HG03060 (cell line): Measurements from ENCODE around the gene ATP2C2.
"Not testable (repeated sequence)": the region's sequence is repeated elsewhere in the genome, so short reads cannot be mapped to it uniquely, and the experiment has no call there.

Experiments used
- ATAC-seq: cut with Tn5 transposase; IDR thresholded peaks from one replicate; pipeline ENCODE4 v1.9.1; 2021; ENCODE audit warnings: low read depth, moderate number of reproducible peaks; ENCODE audit not compliant: unreplicated experiment

The ATP2C2 gene

GRCh38 chr16:84340325-84341040, 27.9 kb upstream of the ATP2C2 start:
- ATAC-seq: no peak

- ATAC-seq: no peak
Measured at GRCh38 chr16:84341528-84342295, 26.6 kb upstream of the ATP2C2 start.

DNA sequence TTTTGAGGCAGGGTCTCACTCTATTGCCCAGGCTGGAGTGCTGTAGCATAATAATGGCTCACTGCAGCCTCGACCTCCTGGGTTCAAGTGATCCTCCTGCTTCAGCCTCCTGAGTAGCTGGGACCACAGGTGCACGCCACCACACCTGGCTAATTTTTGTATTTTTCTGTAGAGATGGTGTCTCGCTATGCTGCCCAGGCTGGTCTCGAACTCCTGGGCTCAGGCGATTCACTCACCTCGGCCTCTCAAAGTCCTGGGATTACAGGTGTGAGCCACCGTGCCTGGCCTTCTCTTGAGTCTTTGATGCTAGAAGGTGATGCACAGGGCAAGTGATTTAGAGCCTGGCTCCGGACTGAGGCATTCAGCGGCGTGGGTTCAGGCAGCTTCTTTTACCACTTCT, 24.5 kb upstream of the ATP2C2 start:
- ATAC-seq: not testable (repeated sequence)

GRCh38 chr16:84344781-84345180, 23.6 kb upstream of the ATP2C2 start:
- ATAC-seq: no peak

DNA sequence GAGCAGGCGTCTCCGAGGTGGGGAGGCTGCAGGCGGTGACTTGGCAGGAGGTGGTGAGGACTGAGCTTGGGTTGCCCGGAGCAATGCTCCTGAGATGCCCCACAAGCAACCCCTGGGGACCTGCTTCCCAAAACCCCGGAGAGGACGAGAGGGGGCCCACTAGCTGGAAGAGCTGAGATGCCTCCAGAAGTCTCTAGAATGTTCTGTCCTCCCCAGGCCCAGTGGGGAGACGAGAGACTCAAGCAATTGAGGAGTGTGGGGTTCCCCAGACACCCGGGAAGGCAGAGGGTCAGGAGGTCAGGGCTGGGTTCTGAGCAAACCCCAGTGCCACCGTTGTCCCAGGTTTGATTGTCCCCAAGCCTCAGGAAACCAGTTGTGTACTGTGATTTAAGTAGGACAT, 21.2 kb upstream of the ATP2C2 start:
- no peak for ATAC-seq

DNA sequence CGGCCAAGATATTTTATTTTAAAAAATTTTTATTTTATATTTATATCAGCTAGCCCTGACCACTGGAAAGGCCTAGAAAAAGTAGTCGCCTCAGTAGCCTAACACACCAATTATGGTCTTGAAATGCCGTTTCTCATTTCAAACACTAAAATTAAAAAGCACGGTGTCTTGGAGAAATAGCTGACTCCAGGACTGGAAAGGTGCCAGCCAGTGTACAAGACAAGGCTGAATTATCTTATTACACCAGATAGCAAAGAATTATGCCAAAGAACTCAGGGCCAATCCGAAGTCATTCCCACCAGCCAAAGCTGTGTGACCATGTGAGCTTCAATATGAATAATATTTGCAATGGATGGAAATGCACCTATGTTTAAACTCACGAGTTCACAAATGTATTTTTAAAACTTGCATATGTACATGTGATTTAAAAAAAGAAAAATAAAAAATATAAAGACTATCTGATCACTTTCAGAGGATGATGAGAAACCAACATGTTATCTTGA, 19.9 kb upstream of the ATP2C2 start:
- no peak for ATAC-seq

GRCh38 chr16:84349862-84350684, 18.3 kb upstream of the ATP2C2 start:
- ATAC-seq: no peak

- ATAC-seq: no peak
Measured at GRCh38 chr16:84350685-84351400, 17.5 kb upstream of the ATP2C2 start.

- no peak for ATAC-seq
Measured at GRCh38 chr16:84351630-84352029, 16.7 kb upstream of the ATP2C2 start.

DNA sequence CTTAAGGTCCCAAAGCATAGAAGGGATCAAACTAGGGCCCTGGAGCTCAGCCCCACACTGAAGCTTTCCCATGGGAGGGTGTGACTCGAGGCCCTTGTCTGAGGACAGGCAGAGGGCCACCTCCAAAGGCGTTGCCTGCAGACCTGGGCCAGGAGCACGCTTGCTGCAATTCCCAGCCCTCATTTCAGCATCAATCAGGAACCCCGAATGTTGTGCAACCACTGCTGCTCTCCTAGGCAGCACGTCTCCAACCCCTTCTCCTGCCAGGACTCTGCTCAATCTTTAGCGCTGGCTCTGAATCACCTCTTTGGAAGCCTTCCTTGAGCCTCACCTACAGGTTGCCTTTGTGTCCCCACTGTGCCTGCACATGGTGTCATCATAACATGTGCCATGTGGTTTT, 14.0 kb upstream of the ATP2C2 start:
- no peak for ATAC-seq

- ATAC-seq: no peak
Measured at GRCh38 chr16:84355149-84355548, 13.2 kb upstream of the ATP2C2 start.

GRCh38 chr16:84356176-84356575, 12.2 kb upstream of the ATP2C2 start:
- ATAC-seq: no peak

DNA sequence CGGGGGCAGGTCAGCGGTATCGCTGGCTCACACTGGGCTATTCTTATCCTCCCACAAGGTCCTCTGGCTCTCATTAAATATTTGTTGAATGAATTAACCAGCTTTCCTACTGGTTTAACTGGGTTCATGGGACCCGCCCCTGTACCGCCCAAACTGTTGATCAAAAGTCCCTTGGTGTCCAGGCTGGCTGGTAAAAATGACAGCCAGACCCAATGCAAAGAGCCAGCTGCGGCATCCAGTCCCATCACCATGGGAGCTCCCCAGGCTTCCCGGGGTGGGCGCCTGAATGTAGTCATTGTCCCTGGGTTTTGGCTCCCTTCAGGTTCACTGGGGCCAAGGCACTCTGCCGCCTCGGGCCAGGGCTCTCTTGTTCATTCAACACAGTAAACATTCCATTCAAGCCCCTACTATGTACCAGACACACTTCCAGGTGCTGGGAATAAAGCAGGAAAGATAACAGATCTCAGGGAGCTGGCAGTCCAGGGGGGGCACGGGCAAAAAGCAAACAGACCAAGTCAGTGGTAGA, 11.7 kb upstream of the ATP2C2 start:
- ATAC-seq: no peak

GRCh38 chr16:84357191-84357651, 11.1 kb upstream of the ATP2C2 start:
- no peak for ATAC-seq

GRCh38 chr16:84358601-84359295, 9.6 kb upstream of the ATP2C2 start:
- no peak for ATAC-seq

- no peak for ATAC-seq
Measured at GRCh38 chr16:84359326-84359725, 9.0 kb upstream of the ATP2C2 start.

DNA sequence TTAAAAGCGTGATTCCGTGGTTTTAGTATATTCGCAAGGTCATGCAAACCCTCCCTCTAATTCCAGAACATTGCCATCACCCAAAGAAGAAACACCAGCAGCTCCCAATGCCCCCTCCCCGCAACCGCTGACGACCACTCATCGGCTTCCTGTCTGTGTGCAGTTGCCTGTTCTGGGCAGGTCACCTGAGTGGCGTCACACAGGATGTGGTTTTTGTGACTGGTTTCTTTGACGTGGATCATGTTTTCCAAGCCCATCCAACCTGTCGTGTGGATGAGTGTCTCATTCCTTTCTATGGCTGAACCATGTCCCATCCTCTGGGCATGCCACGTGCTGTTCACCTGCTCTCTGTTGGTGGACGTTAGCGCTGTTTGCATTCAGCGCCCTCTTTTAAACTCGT, 8.2 kb upstream of the ATP2C2 start:
- ATAC-seq: no peak

GRCh38 chr16:84360748-84361147, 7.6 kb upstream of the ATP2C2 start:
- no peak for ATAC-seq

DNA sequence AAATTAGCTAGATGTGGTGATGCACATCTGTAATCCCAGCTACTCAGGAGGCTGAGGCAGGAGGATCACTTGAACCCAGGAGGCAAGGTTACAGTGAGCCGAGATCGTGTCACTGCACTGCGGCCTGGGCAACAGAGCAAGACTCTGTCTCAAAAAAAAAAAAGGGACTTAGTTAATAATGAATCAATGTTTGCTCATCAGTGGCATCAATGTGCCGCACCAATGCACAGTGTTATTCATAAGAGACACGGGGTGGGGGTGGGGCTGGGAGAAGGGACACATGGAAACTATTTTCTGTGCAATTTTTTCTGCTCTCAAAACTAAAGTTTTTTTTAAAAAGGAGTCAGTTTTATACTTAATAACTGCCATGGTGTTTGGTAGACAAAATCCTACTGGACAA, 6.8 kb upstream of the ATP2C2 start:
- no peak for ATAC-seq
